Right lobe of liver (tissue), 6 donors: ENCODE data around the gene RBPMS2. TPM values are rescaled to one million over a fixed set of nuclear protein-coding genes. Genes with fewer than 3 reads are reported as not detected.
A peak's percentile ranks its signal among the peaks of the same experiment; 100 is the strongest.

Source experiments
- ATAC-seq, 4 donors: fragments of 200-7000 bp; cut with Tn5 transposase; one replicate each; pipeline ENCODE4 v1.9.1; 2020; ENCODE audit warnings: mild to moderate bottlenecking in 4 of 4, moderate library complexity in 4 of 4
- DNase-seq, 3 donors: peaks; one replicate each; pipeline ENCODE4 v3.0.0-alpha.2; 2020
- H3K27ac ChIP-seq, 3 donors: fragments of 200-600 bp; one replicate each; pipeline ENCODE4 v1.8.0; 2022
- H3K27me3 ChIP-seq, 2 donors: fragments of 200-600 bp; one replicate each; pipeline ENCODE4 v1.8.0; 2022
- H3K36me3 ChIP-seq, 4 donors: fragments of 200-600 bp; sonication (generic) in 1 of 4; one replicate each; pipeline versions ENCODE4 v1.5.1 to v1.8.0; 2017 to 2022; ENCODE audit warnings: control low read depth in 1 of 4
- H3K4me1 ChIP-seq, 4 donors: fragments of 200-600 bp; sonication (generic) in 1 of 4; one replicate each; pipeline versions ENCODE4 v1.5.1 to v1.8.0; 2017 to 2022; ENCODE audit warnings: control low read depth in 1 of 4
- H3K4me3 ChIP-seq, 3 donors: fragments of 200-600 bp; one replicate each; pipeline ENCODE4 v1.8.0; 2022
- H3K9me3 ChIP-seq, 4 donors: fragments of 200-600 bp; sonication (generic) in 1 of 4; one replicate each; pipeline versions ENCODE4 v1.5.1 to v1.8.0; 2017 to 2022; ENCODE audit warnings: control low read depth in 1 of 4
- POLR2A ChIP-seq: fragments of 450-650 bp; IDR thresholded peaks from one replicate; pipeline ENCODE4 v1.6.1; 2017; ENCODE audit warnings: antibody characterized with exemption, mild to moderate bottlenecking
- WGBS: methylation state at CpG from one replicate; pipeline ENCODE4 v1.1.6; 2018; ENCODE audit warnings: low coverage, low lambda C conversion rate; ENCODE audit not compliant: insufficient coverage; ENCODE audit errors: missing lambda C conversion rate; 5-methylcytosine and 5-hydroxymethylcytosine counted together
- intact Hi-C, 2 donors: fragments of 100-400 bp; cut with DNase I; formaldehyde crosslinking; loops; one replicate each; pipeline versions ENCODE4 v1.11.2 to v1.14.1; 2022
- total RNA-seq, 6 experiments: library from RNA; depleted of rRNA in 2 of 6; stranded (reverse); fragments of >200 nt in 2 of 6; fragmentation: NEBNext Ultra II Directional in 3 of 6; extraction: Animal tissue kit (Norgen Biotek cat#: 25700) in 3 of 6; gene quantifications; one replicate each; pipeline versions ENCODE4 v1.1.0 to v1.2.4, GENCODE V29; 2016 to 2023
- TF ChIP-seq, protein P1 (sequence below), 4 donors: fragments of 200-600 bp in 3 of 4; fragments of 450-650 bp in 1 of 4; IDR thresholded peaks; one replicate each; pipeline versions ENCODE4 v1.5.1 to v1.8.0; 2016 to 2022; ENCODE audit warnings: antibody characterized with exemption in 4 of 4, mild to moderate bottlenecking in 2 of 4
- donor health status: DM: no; HTN: yes; CAD: no.
- donor health status: DM: no; HTN: no; CAD: no.
- donor health status: DM: no; HTN: no; CAD: no.
- donor health status: DM: no; HTN: yes; CAD: no.
- donor health status: DM: no; HTN: yes; CAD: no.

RBPMS2 gene
- total RNA-seq, 6 experiments from 2014 or later = 2.5 to 13.6 (median 6.1) TPM

DNA sequence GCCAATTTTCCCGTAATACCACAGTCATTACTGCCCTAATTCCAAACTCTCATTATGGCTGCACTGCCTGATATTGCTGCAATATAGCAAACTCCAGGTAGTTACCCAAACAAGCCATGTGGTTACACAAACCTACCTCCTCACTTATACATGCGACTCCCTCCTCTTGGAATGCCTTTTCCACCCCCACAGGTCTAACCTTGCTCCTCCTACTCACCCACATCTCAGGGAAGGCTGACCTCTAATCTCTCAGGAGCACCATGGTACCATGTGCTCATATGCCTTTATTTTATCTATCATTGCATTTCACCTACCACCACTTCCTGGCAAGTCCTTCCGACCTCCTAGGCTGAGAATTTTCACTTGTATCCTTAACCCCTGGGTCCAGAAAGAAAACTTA, 2.9 kb downstream of the RBPMS2 start:
- H3K36me3 ChIP-seq = no peaks in the 10 kb centered on the region
- no peak overlapping the region for H3K27ac ChIP-seq
- WGBS = 62% methylated on average over 3 of the region's 3 CpGs
- H3K9me3 ChIP-seq = no peaks in the 10 kb centered on the region
- TF ChIP-seq, protein P1, sequence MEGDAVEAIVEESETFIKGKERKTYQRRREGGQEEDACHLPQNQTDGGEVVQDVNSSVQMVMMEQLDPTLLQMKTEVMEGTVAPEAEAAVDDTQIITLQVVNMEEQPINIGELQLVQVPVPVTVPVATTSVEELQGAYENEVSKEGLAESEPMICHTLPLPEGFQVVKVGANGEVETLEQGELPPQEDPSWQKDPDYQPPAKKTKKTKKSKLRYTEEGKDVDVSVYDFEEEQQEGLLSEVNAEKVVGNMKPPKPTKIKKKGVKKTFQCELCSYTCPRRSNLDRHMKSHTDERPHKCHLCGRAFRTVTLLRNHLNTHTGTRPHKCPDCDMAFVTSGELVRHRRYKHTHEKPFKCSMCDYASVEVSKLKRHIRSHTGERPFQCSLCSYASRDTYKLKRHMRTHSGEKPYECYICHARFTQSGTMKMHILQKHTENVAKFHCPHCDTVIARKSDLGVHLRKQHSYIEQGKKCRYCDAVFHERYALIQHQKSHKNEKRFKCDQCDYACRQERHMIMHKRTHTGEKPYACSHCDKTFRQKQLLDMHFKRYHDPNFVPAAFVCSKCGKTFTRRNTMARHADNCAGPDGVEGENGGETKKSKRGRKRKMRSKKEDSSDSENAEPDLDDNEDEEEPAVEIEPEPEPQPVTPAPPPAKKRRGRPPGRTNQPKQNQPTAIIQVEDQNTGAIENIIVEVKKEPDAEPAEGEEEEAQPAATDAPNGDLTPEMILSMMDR (IDR thresholded peaks at IDR 0.05) = no peak
- no peak for TF ChIP-seq POLR2A
- DNase-seq (no peak), ATAC-seq (no peak)
- intact Hi-C loops = no loop called here
- peaks cover 0 to 5% (median 2%) of the 10 kb centered on the region in 4 donors for H3K4me1 ChIP-seq
- no peak overlapping the region for H3K4me3 ChIP-seq
- no peaks in the 10 kb centered on the region for H3K27me3 ChIP-seq

DNA sequence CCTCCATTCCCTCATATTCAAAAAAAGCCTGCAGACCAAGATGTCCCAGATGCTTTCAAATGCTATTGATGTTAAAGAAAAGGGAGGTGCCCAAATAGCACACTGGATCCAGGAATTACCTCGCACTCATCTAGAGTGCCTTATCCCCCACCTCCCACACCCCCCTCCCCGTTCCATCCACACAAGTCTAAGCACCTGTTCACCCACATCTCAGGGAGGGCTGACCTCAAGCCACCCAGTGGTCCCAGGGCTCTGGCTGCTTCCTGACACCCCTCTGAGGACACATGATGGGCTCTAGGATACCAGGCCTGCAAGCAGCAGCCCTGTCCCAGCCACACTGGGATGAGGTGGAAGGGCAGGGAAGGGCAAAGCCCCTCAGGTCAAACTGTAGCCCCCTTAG, 4.8 kb downstream of the RBPMS2 start:
- Histone ChIP-seq H3K27me3 (no peaks in the 10 kb centered on the region), H3K36me3 (no peaks in the 10 kb centered on the region), H3K9me3 (no peaks in the 10 kb centered on the region), H3K27ac (no peak overlapping the region), H3K4me3 (no peak overlapping the region), H3K4me1 (no peaks in the 10 kb centered on the region)
- TF ChIP-seq, protein P1 (IDR thresholded peaks at IDR 0.05) = no peak
- no peak for TF ChIP-seq POLR2A
- ATAC-seq = no peak
- intact Hi-C loops = no loop called here
- WGBS = 80% methylated on average over 1 of the region's 2 CpGs
- DNase-seq = no peak

DNA sequence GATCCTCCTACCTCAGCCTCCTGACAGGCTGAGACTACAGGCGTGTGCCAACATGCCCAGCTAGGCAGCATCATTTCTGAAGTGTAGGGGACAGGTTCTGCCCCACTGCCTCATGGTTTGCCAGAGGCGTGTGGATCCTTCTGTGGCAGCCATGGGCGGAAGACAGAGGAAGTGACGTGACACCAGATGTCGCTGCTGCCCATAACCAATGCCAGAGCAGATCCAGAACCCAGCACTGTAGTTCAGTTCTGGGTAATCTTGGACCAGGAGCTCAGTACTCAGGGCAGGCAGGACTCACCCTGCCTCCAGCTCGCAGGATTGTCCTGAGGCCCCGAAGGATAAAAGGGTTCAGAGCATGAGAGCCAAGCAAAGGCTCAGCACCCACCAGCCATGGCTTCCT, 8.2 kb downstream of the RBPMS2 start:
- TF ChIP-seq, protein P1 (IDR thresholded peaks at IDR 0.05) = no peak
- no peak for TF ChIP-seq POLR2A
- peaks cover 0 to 11% (median 3%) of the 10 kb centered on the region in 4 donors for H3K4me1 ChIP-seq
- WGBS = 70% methylated on average over 3 of the region's 7 CpGs
- H3K27ac ChIP-seq = no peak overlapping the region
- H3K4me3 ChIP-seq = no peak overlapping the region
- H3K9me3 ChIP-seq = no peaks in the 10 kb centered on the region
- intact Hi-C loops = no loop called here
- peak in 1 of 4 donors; percentile 11 for ATAC-seq
- no peaks in the 10 kb centered on the region for H3K27me3 ChIP-seq
- H3K36me3 ChIP-seq = no peaks in the 10 kb centered on the region
- DNase-seq = no peak

DNA sequence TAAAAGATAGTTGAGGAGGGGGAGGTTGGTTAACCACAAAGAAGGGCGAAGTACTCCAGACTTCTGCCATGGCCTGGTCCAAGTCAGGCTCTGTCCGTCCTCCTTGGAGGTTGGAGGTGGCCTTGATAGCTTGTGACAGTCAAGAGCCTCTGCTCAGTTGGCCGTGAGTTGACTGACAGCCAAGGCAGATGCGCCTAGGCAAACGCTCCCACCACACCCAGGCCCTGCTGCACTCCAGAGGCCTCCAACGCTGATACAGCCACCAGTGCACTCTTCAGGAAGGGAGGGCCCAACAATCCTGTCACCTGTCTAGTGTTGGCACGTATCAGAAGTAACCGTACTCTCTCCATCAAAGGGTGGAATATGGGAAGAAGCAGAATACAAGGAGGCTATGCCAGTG, 9.3 kb downstream of the RBPMS2 start:
- TF ChIP-seq POLR2A = no peak
- TF ChIP-seq, protein P1 (IDR thresholded peaks at IDR 0.05) = no peak
- H3K9me3 ChIP-seq = no peaks in the 10 kb centered on the region
- peak in 3 of 4 donors; percentile 15 to 42 (median 38) for ATAC-seq
- intact Hi-C loops = no loop called here
- H3K4me1 ChIP-seq = peaks cover 0 to 11% (median 3%) of the 10 kb centered on the region in 4 donors
- no peaks in the 10 kb centered on the region for H3K27me3 ChIP-seq
- H3K36me3 ChIP-seq = no peaks in the 10 kb centered on the region
- WGBS = 56% methylated on average over 3 of the region's 8 CpGs
- no peak overlapping the region for H3K4me3 ChIP-seq
- no peak for DNase-seq
- H3K27ac ChIP-seq = no peak overlapping the region

DNA sequence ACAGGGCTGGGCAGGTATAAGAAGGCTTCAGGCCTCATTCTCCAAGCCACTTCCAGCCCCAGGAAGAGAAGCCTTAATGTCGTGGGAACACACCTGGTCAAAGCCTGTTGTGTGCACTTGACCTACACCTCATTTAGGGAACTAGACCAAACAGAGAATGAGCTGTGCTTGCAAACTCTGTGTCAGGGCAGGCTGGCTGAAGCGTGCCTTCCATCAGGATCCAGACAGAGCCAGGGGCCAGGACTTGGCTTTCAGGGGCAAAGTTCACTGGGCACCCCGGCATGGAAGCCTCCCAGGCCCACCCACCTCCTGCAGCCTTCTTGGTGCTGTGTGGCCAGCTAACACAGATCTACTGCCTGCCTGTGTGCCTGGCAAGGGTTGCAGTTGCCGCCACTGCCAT, 11.5 kb downstream of the RBPMS2 start:
- Histone ChIP-seq H3K4me1 (peaks cover 0 to 11% (median 3%) of the 10 kb centered on the region in 4 donors), H3K36me3 (no peaks in the 10 kb centered on the region), H3K9me3 (no peaks in the 10 kb centered on the region), H3K27ac (no peak overlapping the region), H3K4me3 (no peak overlapping the region), H3K27me3 (no peaks in the 10 kb centered on the region)
- 43% methylated on average over 1 of the region's 4 CpGs for WGBS
- DNase-seq (peak in 2 of 3 donors; percentile 66 to 67), ATAC-seq (peak; percentile 73 to 87 (median 82))
- intact Hi-C loops = no loop called here
- TF ChIP-seq POLR2A = no peak
- TF ChIP-seq, protein P1 (IDR thresholded peaks at IDR 0.05) = no peak
